ENCODE results near the gene MAN2A1.

DNA sequence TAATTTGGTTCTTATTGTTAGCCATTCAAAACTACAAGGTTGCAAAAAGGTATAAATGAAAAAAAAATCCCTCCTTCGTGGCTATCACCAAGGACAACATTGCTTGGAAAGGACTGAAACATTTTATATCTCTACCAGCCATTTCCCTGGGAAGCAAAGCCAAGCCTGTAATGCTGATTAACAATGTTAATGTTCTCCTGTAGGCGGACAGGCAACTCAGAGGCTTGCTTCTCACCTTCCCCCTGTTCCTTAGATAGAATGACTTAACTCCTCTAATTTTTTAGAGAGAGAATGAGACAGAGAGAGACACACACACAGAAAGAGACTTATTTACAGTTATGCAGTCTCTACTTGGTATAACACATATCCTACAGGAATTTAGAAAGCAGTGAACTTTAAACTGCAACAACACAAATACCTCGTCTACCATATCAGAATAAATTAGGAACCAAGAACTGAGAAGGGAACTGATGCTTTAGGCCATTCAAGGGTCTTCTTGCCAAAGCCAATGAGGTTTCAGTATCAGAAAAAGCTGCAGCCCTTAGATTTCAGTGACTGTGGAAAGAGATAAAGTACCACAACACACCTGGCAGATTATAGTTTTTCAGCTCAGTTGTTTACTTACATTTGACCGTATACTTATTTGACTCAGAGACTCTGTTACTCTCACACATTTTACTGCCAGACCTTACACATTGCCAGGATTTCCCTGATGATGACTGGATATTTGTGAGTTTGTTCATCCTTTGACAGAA, 20.9 kb upstream of the MAN2A1 start:
- no peak for TF ChIP-seq EZH2 (IDR thresholded peaks at IDR 0.05; ENCODE audit: low read length)
- TF ChIP-seq CTCF (optimal IDR thresholded peaks at IDR 0.05 in 1 of 3, IDR thresholded peaks at IDR 0.05 in 1 of 3, conservative IDR thresholded peaks at IDR 0.05 in 1 of 3; ENCODE audit: extremely low read depth in 1 of 3, insufficient read depth in 2 of 3, low read length in 3 of 3): no peak

Measured in keratinocyte (primary cell).